ENCODE data around the gene INSR. TPM values are rescaled to one million over a fixed set of nuclear protein-coding genes. Genes with fewer than 3 reads are reported as not detected.

Gene INSR
- total and polyA plus RNA-seq, 12 donors, result 20.2 to 157 (median 99.0) TPM

DNA sequence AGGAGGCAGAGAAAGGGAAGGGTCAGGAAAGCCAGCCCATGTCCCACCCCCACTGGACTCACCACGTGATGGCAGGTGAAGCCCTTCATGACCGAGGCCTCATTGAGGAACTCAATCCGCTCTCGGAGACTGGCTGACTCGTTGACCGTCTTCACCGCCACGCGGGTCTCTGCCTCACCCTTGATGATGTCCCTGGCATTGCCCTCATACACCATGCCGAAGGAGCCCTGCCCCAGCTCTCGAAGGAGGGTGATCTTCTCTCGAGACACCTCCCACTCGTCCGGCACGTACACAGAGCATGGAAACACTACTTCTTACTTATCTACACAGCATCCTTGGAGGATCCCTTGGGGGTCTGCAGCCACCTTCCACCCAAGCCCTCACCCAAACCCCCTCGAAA lies 169.0 kb downstream of the INSR start:
- H3K36me3 ChIP-seq, result peaks cover 6 to 96% (median 86%) of the 10 kb centered on the region in 9 donors
- TF ChIP-seq, protein P1, sequence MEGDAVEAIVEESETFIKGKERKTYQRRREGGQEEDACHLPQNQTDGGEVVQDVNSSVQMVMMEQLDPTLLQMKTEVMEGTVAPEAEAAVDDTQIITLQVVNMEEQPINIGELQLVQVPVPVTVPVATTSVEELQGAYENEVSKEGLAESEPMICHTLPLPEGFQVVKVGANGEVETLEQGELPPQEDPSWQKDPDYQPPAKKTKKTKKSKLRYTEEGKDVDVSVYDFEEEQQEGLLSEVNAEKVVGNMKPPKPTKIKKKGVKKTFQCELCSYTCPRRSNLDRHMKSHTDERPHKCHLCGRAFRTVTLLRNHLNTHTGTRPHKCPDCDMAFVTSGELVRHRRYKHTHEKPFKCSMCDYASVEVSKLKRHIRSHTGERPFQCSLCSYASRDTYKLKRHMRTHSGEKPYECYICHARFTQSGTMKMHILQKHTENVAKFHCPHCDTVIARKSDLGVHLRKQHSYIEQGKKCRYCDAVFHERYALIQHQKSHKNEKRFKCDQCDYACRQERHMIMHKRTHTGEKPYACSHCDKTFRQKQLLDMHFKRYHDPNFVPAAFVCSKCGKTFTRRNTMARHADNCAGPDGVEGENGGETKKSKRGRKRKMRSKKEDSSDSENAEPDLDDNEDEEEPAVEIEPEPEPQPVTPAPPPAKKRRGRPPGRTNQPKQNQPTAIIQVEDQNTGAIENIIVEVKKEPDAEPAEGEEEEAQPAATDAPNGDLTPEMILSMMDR (IDR thresholded peaks at IDR 0.05), result no peak
- peaks cover 0 to 19% (median 11%) of the 10 kb centered on the region in 11 donors for H3K9me3 ChIP-seq
- no peak overlapping the region for H3K4me3 ChIP-seq
- H3K4me1 ChIP-seq, result no peaks in the 10 kb centered on the region
- H3K27me3 ChIP-seq, result no peaks in the 10 kb centered on the region
- peak in 2 of 8 donors; percentile 6 to 33 for ATAC-seq
- DNase-seq, result no peak
- WGBS, 2 donors, result 95 to 100% methylated on average over 16 of the region's 16 CpGs
- no peak overlapping the region for H3K27ac ChIP-seq
- intact Hi-C loops (cut with DNase I), result no loop called here

DNA sequence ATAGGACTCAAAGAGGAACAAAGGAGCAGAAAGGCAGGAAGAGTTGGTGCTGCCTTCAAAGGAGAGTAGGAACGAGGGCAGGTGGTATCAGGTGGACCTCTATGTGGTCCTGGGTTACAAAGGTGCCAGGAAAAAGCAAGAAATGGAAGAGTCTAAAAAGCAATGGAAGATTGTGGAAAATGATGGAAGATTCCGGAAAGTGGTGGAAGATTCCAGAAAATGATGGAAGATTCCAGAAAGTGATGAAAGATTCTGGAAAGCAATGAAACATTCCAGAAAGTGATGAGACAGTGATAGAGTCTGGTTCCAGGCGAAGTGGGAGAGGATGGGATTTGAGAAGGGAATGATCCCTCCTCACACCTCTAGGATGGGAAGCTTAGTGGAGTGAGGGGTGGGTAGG lies 169.4 kb downstream of the INSR start:
- TF ChIP-seq, protein P1 (IDR thresholded peaks at IDR 0.05), result no peak
- peaks cover 0 to 19% (median 11%) of the 10 kb centered on the region in 11 donors for H3K9me3 ChIP-seq
- ATAC-seq (peak in 1 of 8 donors; percentile 19), DNase-seq (no peak)
- WGBS, 2 donors, result 55 to 73% methylated on average over 3 of the region's 3 CpGs
- H3K27me3 ChIP-seq, result no peaks in the 10 kb centered on the region
- H3K4me1 ChIP-seq, result no peaks in the 10 kb centered on the region
- peaks cover 6 to 96% (median 86%) of the 10 kb centered on the region in 9 donors for H3K36me3 ChIP-seq
- intact Hi-C loops (cut with DNase I), result no loop called here
- H3K4me3 ChIP-seq, result no peak overlapping the region
- no peak overlapping the region for H3K27ac ChIP-seq

DNA sequence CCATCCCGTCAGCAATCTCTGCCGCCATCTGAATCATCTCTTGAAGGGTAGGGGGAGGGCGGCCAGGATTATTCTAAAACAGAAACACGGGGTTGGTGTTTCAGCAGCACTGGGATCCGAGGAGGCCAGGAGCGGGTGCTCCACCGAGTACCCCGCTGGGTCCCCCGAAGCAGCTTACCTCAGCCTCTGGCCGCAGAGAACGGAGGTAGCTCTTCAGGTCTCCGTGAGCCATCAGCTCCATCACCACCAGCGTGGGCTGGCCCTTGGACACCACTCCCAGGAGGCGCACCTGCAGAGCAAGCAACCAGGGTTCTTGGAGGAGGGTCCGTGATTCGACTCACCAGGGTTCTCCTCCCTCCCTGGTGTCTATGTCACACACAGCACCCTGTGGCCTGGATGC lies 171.5 kb downstream of the INSR start:
- Histone ChIP-seq H3K36me3 (peaks cover 6 to 95% (median 83%) of the 10 kb centered on the region in 9 donors), H3K9me3 (peaks cover 0 to 19% (median 11%) of the 10 kb centered on the region in 11 donors), H3K27me3 (no peaks in the 10 kb centered on the region), H3K4me1 (no peaks in the 10 kb centered on the region), H3K4me3 (no peak overlapping the region), H3K27ac (no peak overlapping the region)
- TF ChIP-seq, protein P1 (IDR thresholded peaks at IDR 0.05), result no peak
- DNase-seq (no peak), ATAC-seq (no peak)
- intact Hi-C loops (cut with DNase I), result no loop called here
- WGBS, 2 donors, result 95 to 97% methylated on average over 16 of the region's 16 CpGs

DNA sequence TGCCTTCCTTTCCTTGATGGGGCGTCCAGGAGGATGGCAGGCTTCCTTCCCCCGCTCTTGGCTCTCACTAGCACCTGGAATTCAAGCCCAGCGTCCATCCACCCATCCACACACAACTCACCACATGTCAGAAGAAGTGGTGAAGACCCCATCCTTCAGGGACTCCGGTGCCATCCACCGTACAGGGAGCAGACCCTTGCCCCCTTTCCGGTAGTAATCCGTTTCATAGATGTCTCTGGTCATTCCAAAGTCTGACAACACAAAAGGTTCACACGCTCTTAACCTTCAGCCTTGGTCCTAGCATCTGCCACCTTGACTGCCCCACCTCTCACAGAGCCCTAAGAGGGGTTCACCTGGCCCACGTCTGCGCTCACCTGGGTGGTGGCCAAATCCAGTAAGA lies 173.7 kb downstream of the INSR start:
- TF ChIP-seq, protein P1 (IDR thresholded peaks at IDR 0.05), result no peak
- no peak for DNase-seq
- Histone ChIP-seq H3K9me3 (peaks cover 0 to 4% (median 0%) of the 10 kb centered on the region in 11 donors), H3K4me3 (no peak overlapping the region), H3K27ac (no peak overlapping the region), H3K36me3 (peaks cover 0 to 94% (median 71%) of the 10 kb centered on the region in 9 donors), H3K4me1 (no peaks in the 10 kb centered on the region), H3K27me3 (no peaks in the 10 kb centered on the region)
- ATAC-seq, result no peak
- WGBS, 2 donors, result 92 to 95% methylated on average over 10 of the region's 10 CpGs
- intact Hi-C loops (cut with DNase I), result no loop called here

All from heart right ventricle (tissue), 16 donors.